Ishikawa (cell line): ENCODE measurements around the gene LSM12.

Source experiments
- CEBPB ChIP-seq: IDR thresholded peaks from 2 replicates; pipeline ENCODE4 v1.6.1; 2012
- CREB1 ChIP-seq: IDR thresholded peaks from 2 replicates; pipeline ENCODE4 v1.6.1; 2012; ENCODE audit warnings: low read depth
- EGR1 ChIP-seq: IDR thresholded peaks from 2 replicates; pipeline ENCODE4 v1.6.1; 2012
- EP300 ChIP-seq: IDR thresholded peaks from 2 replicates; pipeline ENCODE4 v1.6.1; 2012; ENCODE audit warnings: borderline replicate concordance
- FOXM1 ChIP-seq: IDR thresholded peaks from 2 replicates; pipeline ENCODE4 v1.6.1; 2012; ENCODE audit warnings: low read depth, borderline replicate concordance
- MAX ChIP-seq: IDR thresholded peaks from 2 replicates; pipeline ENCODE4 v1.6.1; 2012
- NFIC ChIP-seq: IDR thresholded peaks from 2 replicates; pipeline ENCODE4 v1.6.1; 2012
- RAD21 ChIP-seq: IDR thresholded peaks from 2 replicates; pipeline ENCODE4 v1.6.1; 2012; ENCODE audit warnings: low read depth
- REST ChIP-seq: IDR thresholded peaks from 2 replicates; pipeline ENCODE4 v1.6.1; 2012; ENCODE audit warnings: low read depth, mild to moderate bottlenecking
- TAF1 ChIP-seq: IDR thresholded peaks from 2 replicates; pipeline ENCODE4 v1.6.1; 2012; ENCODE audit warnings: low read depth, mild to moderate bottlenecking
- TCF12 ChIP-seq: IDR thresholded peaks from 2 replicates; pipeline ENCODE4 v1.6.1; 2012; ENCODE audit warnings: low read depth
- TEAD4 ChIP-seq: IDR thresholded peaks from 2 replicates; pipeline ENCODE4 v1.6.1; 2012
- USF1 ChIP-seq: IDR thresholded peaks from 2 replicates; pipeline ENCODE4 v1.6.1; 2012
- YY1 ChIP-seq: IDR thresholded peaks from 2 replicates; pipeline ENCODE4 v1.6.1; 2012; ENCODE audit warnings: low read depth
- ZBTB7A ChIP-seq: IDR thresholded peaks from 2 replicates; pipeline ENCODE4 v1.6.1; 2012; ENCODE audit warnings: low read depth

Gene LSM12

GRCh38 chr17:44070455-44071197 is 4.2 kb upstream of the LSM12 start, which contains the start of gene G6PC3:
TSS of gene G6PC3 (plus strand) at chr17:44070735. CDS start at chr17:44070966, 231 bp downstream.
- TF ChIP-seq TEAD4 (no peak), MAX (peak; percentile 100), FOXM1 (no peak), YY1 (peak; percentile 13; the same call in 1 of the 2 replicates), NFIC (no peak), ZBTB7A (no peak), TAF1 (peak; percentile 81), EGR1 (no peak), RAD21 (no peak), CREB1 (no peak), TCF12 (peak; percentile 82), USF1 (peak; percentile 99), REST (no peak), CEBPB (no peak), EP300 (peak; percentile 43; the same call in 1 of the 2 replicates)

- TF ChIP-seq EGR1, result no peak
- no peak for TF ChIP-seq REST
- no peak for TF ChIP-seq USF1
- TF ChIP-seq RAD21, result no peak
- TF ChIP-seq CEBPB, result no peak
- TF ChIP-seq FOXM1, result no peak
- TF ChIP-seq TCF12, result no peak
- TF ChIP-seq MAX, result no peak
- TF ChIP-seq TEAD4, result no peak
- no peak for TF ChIP-seq EP300
- no peak for TF ChIP-seq NFIC
- TF ChIP-seq YY1, result no peak
- TF ChIP-seq ZBTB7A, result no peak
- TF ChIP-seq CREB1, result no peak
- TF ChIP-seq TAF1, result no peak
Measured at GRCh38 chr17:44069974-44070454, 3.5 kb upstream of the LSM12 start.

GRCh38 chr17:44067545-44067940 is 1.1 kb upstream of the LSM12 start:
- TF ChIP-seq ZBTB7A (no peak), RAD21 (no peak), TAF1 (no peak), EGR1 (no peak), CREB1 (no peak), MAX (no peak), USF1 (no peak)

GRCh38 chr17:44065668-44066203 is 735 bp downstream of the LSM12 start:
- TF ChIP-seq TAF1, result no peak
- no peak for TF ChIP-seq NFIC
- TF ChIP-seq USF1, result no peak
- no peak for TF ChIP-seq TEAD4
- TF ChIP-seq CREB1, result no peak
- no peak for TF ChIP-seq TCF12
- no peak for TF ChIP-seq CEBPB
- TF ChIP-seq EGR1, result no peak
- TF ChIP-seq RAD21, result no peak
- TF ChIP-seq REST, result no peak
